IMR-90 (cell line): ENCODE data around the gene IQCF2. TPM values are rescaled to one million over a fixed set of nuclear protein-coding genes. Genes with fewer than 3 reads are reported as not detected.

Experiments
- ATAC-seq: fragments of 200-7000 bp; cut with Tn5 transposase; 2 replicates; pipeline ENCODE4 v1.9.1; 2020; ENCODE audit warnings: low read depth, mild to moderate bottlenecking, moderate library complexity
- BruUV-seq: library from RNA; stranded (reverse); fragments of 400-500 nt; replicated peaks from 2 replicates; lab custom pipeline; 2021; lab: Mats Ljungman, UMichigan
- CTCF ChIA-PET: fragments of 300-600 bp; formaldehyde crosslinking; extraction: SDS; loops from one replicate; lab custom pipeline; 2021; ENCODE audit warnings: antibody characterized with exemption; lab: Yijun Ruan, JAX
- POLR2A ChIA-PET: fragments of 300-600 bp; sonication (Branson Sonifier 250); formaldehyde crosslinking; loops from one replicate; lab custom pipeline; 2022; ENCODE audit warnings: antibody characterized with exemption; ENCODE audit not compliant: unreplicated experiment; lab: Charles Lee
- DNase-seq: peaks from one replicate; pipeline ENCODE4 v3.0.0; 2013
- H2AFZ ChIP-seq: replicated peaks from 2 replicates; pipeline ENCODE3; 2013; ENCODE audit warnings: low read length, mild to moderate bottlenecking; ENCODE audit not compliant: poor library complexity
- H2AK5ac ChIP-seq: 2 replicates; pipeline ENCODE4 v1.6.1; 2013; ENCODE audit warnings: low read depth, low read length, inconsistent platforms
- H2AK9ac ChIP-seq: replicated peaks from 2 replicates; pipeline ENCODE3; 2013; ENCODE audit warnings: mild to moderate bottlenecking, low read depth, low read length, moderate library complexity; ENCODE audit not compliant: poor library complexity
- H2BK120ac ChIP-seq: 2 replicates; pipeline ENCODE4 v1.6.1; 2013; ENCODE audit warnings: low read depth, low read length, inconsistent platforms
- H2BK15ac ChIP-seq: 3 replicates; pipeline ENCODE4 v1.6.1; 2013; ENCODE audit warnings: low read depth, low read length, inconsistent platforms
- H2BK20ac ChIP-seq: 2 replicates; pipeline ENCODE4 v1.6.1; 2013; ENCODE audit warnings: low read depth, mild to moderate bottlenecking, inconsistent platforms, low read length, moderate library complexity
- H2BK5ac ChIP-seq: 2 replicates; pipeline ENCODE4 v1.6.1; 2013; ENCODE audit warnings: mild to moderate bottlenecking, low read depth, low read length, inconsistent platforms; ENCODE audit not compliant: poor library complexity, severe bottlenecking
- H3K14ac ChIP-seq: replicated peaks from 2 replicates; pipeline ENCODE4 v1.6.1; 2013; ENCODE audit warnings: low read depth, low read length, inconsistent platforms
- H3K18ac ChIP-seq: 2 replicates; pipeline ENCODE4 v1.6.1; 2013; ENCODE audit warnings: low read depth, low read length, control low read depth
- H3K23ac ChIP-seq: 2 replicates; pipeline ENCODE4 v1.6.1; 2013; ENCODE audit warnings: low read depth, low read length, inconsistent platforms
- H3K27ac ChIP-seq: 2 replicates; pipeline ENCODE4 v1.5.1; 2013; ENCODE audit warnings: mild to moderate bottlenecking, control low read depth, low read length; ENCODE audit not compliant: insufficient read depth
- H3K27me3 ChIP-seq: 2 replicates; pipeline ENCODE4 v1.6.1; 2013; ENCODE audit warnings: low read length; ENCODE audit not compliant: control insufficient read depth, insufficient read depth
- H3K36me3 ChIP-seq: 2 replicates; pipeline ENCODE4 v1.6.1; 2013; ENCODE audit warnings: low read length, mixed read lengths; ENCODE audit not compliant: control insufficient read depth, insufficient read depth
- H3K4ac ChIP-seq: 2 replicates; pipeline ENCODE4 v1.6.1; 2013; ENCODE audit warnings: low read depth, low read length, inconsistent platforms
- H3K4me1 ChIP-seq: 2 replicates; pipeline ENCODE4 v1.6.1; 2013; ENCODE audit warnings: low read length, mixed read lengths; ENCODE audit not compliant: control insufficient read depth, insufficient read depth
- H3K4me2 ChIP-seq: 2 replicates; pipeline ENCODE4 v1.6.1; 2013; ENCODE audit warnings: low read depth, mild to moderate bottlenecking, control low read depth, low read length, moderate library complexity
- H3K4me3 ChIP-seq: 2 replicates; pipeline ENCODE4 v1.5.1; 2013; ENCODE audit warnings: low read depth, mild to moderate bottlenecking, control low read depth, low read length, moderate library complexity; ENCODE audit not compliant: insufficient read depth
- H3K56ac ChIP-seq: 2 replicates; pipeline ENCODE4 v1.6.1; 2013; ENCODE audit warnings: low read length, inconsistent platforms; ENCODE audit not compliant: insufficient read depth; ENCODE audit errors: extremely low read depth
- H3K79me1 ChIP-seq, 2 experiments: 2 replicates each; pipeline ENCODE4 v1.6.1; 2013; ENCODE audit warnings: low read length in 2 of 2, inconsistent platforms in 1 of 2, low read depth in 1 of 2
- H3K9ac ChIP-seq: 2 replicates; pipeline ENCODE4 v1.6.1; 2013; ENCODE audit warnings: low read depth, low read length, control low read depth
- H3K9me1 ChIP-seq: 2 replicates; pipeline ENCODE4 v1.6.1; 2013; ENCODE audit warnings: low read length, inconsistent platforms; ENCODE audit not compliant: insufficient read depth
- H3K9me3 ChIP-seq: 2 replicates; pipeline ENCODE4 v1.6.1; 2013; ENCODE audit warnings: low read length; ENCODE audit not compliant: control insufficient read depth, insufficient read depth
- H4K20me1 ChIP-seq: 2 replicates; pipeline ENCODE4 v1.6.1; 2013; ENCODE audit warnings: low read length, inconsistent platforms; ENCODE audit not compliant: insufficient read depth
- H4K5ac ChIP-seq: 2 replicates; pipeline ENCODE4 v1.6.1; 2013; ENCODE audit warnings: mild to moderate bottlenecking, low read depth, low read length, control low read depth
- H4K8ac ChIP-seq, 2 experiments: 2 replicates each; pipeline ENCODE4 v1.6.1; 2013; ENCODE audit warnings: low read depth in 2 of 2, low read length in 2 of 2, control low read depth in 1 of 2, inconsistent platforms in 1 of 2
- H4K91ac ChIP-seq: 2 replicates; pipeline ENCODE4 v1.6.1; 2013; ENCODE audit warnings: low read depth, low read length, inconsistent platforms; ENCODE audit not compliant: insufficient read depth
- BHLHE40 ChIP-seq: fragments of 150-350 bp; IDR thresholded peaks from 2 replicates; pipeline ENCODE4 v1.6.1; 2016; ENCODE audit warnings: mild to moderate bottlenecking, low read depth, low read length
- CEBPB ChIP-seq: IDR thresholded peaks from 2 replicates; pipeline ENCODE4 v1.6.1; 2012; ENCODE audit warnings: low read depth, low read length, improper control_type of control experiment
- FOS ChIP-seq: fragments of 150-350 bp; IDR thresholded peaks from 2 replicates; pipeline ENCODE4 v1.6.1; 2016; ENCODE audit warnings: low read depth, low read length
- MAFK ChIP-seq: IDR thresholded peaks from 2 replicates; pipeline ENCODE4 v1.6.1; 2012; ENCODE audit warnings: low read depth, low read length, improper control_type of control experiment
- MXI1 ChIP-seq: IDR thresholded peaks from 2 replicates; pipeline ENCODE4 v1.6.1; 2012; ENCODE audit warnings: low read depth, mild to moderate bottlenecking, low read length, moderate library complexity, borderline replicate concordance
- POLR2A ChIP-seq: IDR thresholded peaks from 2 replicates; pipeline ENCODE4 v1.6.1; 2012; ENCODE audit warnings: mild to moderate bottlenecking, low read depth, low read length
- RAD21 ChIP-seq: IDR thresholded peaks from 2 replicates; pipeline ENCODE4 v1.6.1; 2012; ENCODE audit warnings: low read length, improper control_type of control experiment
- RFX5 ChIP-seq: IDR thresholded peaks from 2 replicates; pipeline ENCODE4 v1.8.0; 2012; ENCODE audit warnings: low read depth, mild to moderate bottlenecking, low read length, moderate library complexity
- WGBS, 2 experiments: methylation state at CpG; one replicate each; pipeline versions ENCODE4 v1.1.5 to v1.1.7; 2013; ENCODE audit warnings: missing lambda C conversion rate in 2 of 2; ENCODE audit not compliant: insufficient read length in 1 of 2; ENCODE audit errors: extremely low coverage in 2 of 2; 5-methylcytosine and 5-hydroxymethylcytosine counted together
- dilution Hi-C: fragments of 300-500 bp; cut with HindIII; formaldehyde crosslinking; loops from one replicate; pipeline ENCODE4 v1.14.3; 2018; ENCODE audit warnings: low sequenced_read_pairs; ENCODE audit not compliant: unreplicated experiment
- in situ Hi-C: fragments of 300-500 bp; cut with MboI; formaldehyde crosslinking; loops from 3 replicates; pipeline ENCODE4 v1.14.3; 2019; ENCODE audit warnings: low sequenced_read_pairs, inconsistent platforms, mixed read lengths
- intact Hi-C: fragments of 100-400 bp; cut with micrococcal nuclease; formaldehyde crosslinking; loops from 2 replicates; pipeline ENCODE4 v1.10.0; 2022
- polyA plus RNA-seq, 3 experiments: library from polyadenylated mRNA; depleted of rRNA; stranded (reverse); fragments of >200 nt; gene quantifications; 2 replicates each; pipeline ENCODE4 v1.2.3, GENCODE V29; 2012; ENCODE audit warnings: low replicate concordance in 1 of 3
- total RNA-seq: library from RNA; depleted of rRNA; stranded (reverse); fragments of >200 nt; gene quantifications from 2 replicates; pipeline ENCODE4 v1.2.3, GENCODE V29; 2012
- TF ChIP-seq, protein P1 (sequence below): fragments of 150-350 bp; IDR thresholded peaks from 2 replicates; pipeline ENCODE4 v1.6.1; 2016; ENCODE audit warnings: low read depth, mild to moderate bottlenecking, low read length, moderate library complexity, borderline replicate concordance

The IQCF2 gene
- total and polyA plus RNA-seq, 2 of the 4 experiments (the other 2 are of a cell fraction) = not detected

DNA sequence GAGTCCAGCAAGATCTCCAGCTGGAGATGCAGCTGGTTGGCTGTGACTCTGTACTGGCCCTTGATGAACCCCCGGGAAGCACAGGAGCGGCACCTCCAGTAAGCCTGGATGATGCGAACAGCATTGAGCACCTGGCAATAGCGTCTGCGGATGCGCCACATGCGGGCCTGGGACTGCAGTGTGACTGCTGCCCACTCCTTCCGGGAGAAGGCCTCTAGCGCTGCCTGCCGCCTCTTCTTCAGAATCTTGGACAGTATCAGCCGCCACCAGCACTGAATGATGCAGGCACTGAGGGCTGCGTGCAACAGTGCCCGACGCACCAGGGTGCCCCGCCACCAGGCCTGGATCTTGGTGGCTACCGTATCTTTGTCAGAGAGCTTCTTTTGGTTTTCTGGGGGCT lies 33.5 kb downstream of the IQCF2 start:
- no peak overlapping the region for H2BK20ac ChIP-seq
- H3K4me2 ChIP-seq = no peak overlapping the region
- H3K9me1 ChIP-seq = no peaks in the 10 kb centered on the region
- ATAC-seq (no peak), DNase-seq (no peak)
- no peak overlapping the region for H2BK120ac ChIP-seq
- H3K9ac ChIP-seq = no peak overlapping the region
- no peaks in the 10 kb centered on the region for H3K79me1 ChIP-seq
- H3K4me3 ChIP-seq = no peak overlapping the region
- CTCF ChIA-PET = no interaction called here
- POLR2A ChIA-PET = no interaction called here
- no peak overlapping the region for H3K27ac ChIP-seq
- H3K27me3 ChIP-seq = peaks cover 6% of the 10 kb centered on the region; the same call in 1 of the 2 replicates
- no peak overlapping the region for H4K5ac ChIP-seq
- H3K56ac ChIP-seq = no peak overlapping the region
- intact Hi-C loops (no loop called here), in situ Hi-C loops (no loop called here), dilution Hi-C loops (no loop called here)
- H4K8ac ChIP-seq = no peak overlapping the region
- H4K20me1 ChIP-seq = no peaks in the 10 kb centered on the region
- WGBS, 2 experiments = 87% methylated on average over 12 of the region's 16 CpGs; no CpG with 5 or more reads in 1 of the 2 experiments
- H2BK15ac ChIP-seq = no peak overlapping the region
- no peak overlapping the region for H2AK9ac ChIP-seq
- H3K36me3 ChIP-seq = no peaks in the 10 kb centered on the region
- no peak overlapping the region for H3K4ac ChIP-seq
- no peak overlapping the region for H4K91ac ChIP-seq
- H3K23ac ChIP-seq = no peak overlapping the region
- H3K18ac ChIP-seq = no peak overlapping the region
- no peak overlapping the region for H3K14ac ChIP-seq
- no peak for TF ChIP-seq CEBPB
- no peak for TF ChIP-seq RAD21
- TF ChIP-seq, protein P1, sequence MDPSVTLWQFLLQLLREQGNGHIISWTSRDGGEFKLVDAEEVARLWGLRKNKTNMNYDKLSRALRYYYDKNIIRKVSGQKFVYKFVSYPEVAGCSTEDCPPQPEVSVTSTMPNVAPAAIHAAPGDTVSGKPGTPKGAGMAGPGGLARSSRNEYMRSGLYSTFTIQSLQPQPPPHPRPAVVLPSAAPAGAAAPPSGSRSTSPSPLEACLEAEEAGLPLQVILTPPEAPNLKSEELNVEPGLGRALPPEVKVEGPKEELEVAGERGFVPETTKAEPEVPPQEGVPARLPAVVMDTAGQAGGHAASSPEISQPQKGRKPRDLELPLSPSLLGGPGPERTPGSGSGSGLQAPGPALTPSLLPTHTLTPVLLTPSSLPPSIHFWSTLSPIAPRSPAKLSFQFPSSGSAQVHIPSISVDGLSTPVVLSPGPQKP = no peak
- TF ChIP-seq POLR2A = no peak
- no peak for TF ChIP-seq BHLHE40
- no peak for TF ChIP-seq MAFK
- no peak for TF ChIP-seq RFX5
- no peak for TF ChIP-seq FOS
- TF ChIP-seq MXI1 = no peak
- H2AFZ ChIP-seq = no peak overlapping the region
- no peaks in the 10 kb centered on the region for H3K4me1 ChIP-seq
- H2AK5ac ChIP-seq = no peak overlapping the region
- no peaks in the 10 kb centered on the region for H3K9me3 ChIP-seq
- BruUV-seq = no TSS peak
- no peak overlapping the region for H2BK5ac ChIP-seq
